ENCODE data around the gene ZNF138. TPM values are rescaled to one million over a fixed set of nuclear protein-coding genes. Genes with fewer than 3 reads are reported as not detected.

Gene ZNF138
- total RNA-seq, 1 donor from 2014 or later: 26.5 TPM

DNA sequence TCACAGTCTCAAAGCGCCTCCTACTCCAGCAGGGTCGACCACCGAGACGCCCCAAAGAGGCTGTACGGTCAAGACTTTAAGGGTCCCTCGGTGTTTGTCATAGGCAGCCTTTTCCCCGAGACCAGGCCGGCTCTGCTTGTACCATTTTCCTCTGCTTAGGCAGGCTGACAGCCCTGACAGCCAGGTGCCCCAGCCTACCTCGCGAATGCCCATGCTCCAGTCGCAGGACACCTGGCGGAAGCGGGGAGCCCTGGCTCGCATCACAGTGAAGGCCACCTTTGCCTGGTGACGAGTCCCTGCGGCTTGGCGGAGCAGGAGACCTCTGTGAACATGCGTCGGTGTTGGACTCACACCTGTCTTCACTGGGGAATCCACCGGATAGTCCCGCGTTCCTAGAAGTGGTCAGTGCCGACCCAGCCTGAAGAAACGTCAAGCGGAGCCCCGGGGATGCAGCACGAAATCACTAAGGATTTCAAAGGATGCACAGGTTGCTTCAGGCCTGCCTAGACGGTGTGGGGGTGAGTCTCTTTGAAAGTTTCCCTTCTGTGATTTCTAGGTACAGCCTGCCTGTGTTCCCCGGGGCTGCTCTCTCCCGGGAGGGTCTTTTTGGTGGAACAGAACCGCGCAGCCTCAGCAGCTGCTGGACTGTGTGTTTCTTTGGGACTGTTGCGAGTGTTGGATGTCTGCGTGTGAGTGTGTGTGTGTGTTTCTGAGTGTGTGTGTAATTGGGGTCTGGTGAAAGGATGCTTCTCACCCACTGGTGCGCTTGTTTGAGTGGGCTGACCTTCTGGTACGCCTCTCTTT lies 78.3 kb downstream of the ZNF138 start:
- H3K27me3 ChIP-seq: no peaks in the 10 kb centered on the region
- peaks cover 6% of the 10 kb centered on the region for H3K4me1 ChIP-seq
- TF ChIP-seq POLR2AphosphoS5 (IDR thresholded peaks at IDR 0.05; ENCODE audit: insufficient read depth in 1 of 2, low read depth in 1 of 2): no peak
- TF ChIP-seq CTCF (IDR thresholded peaks at IDR 0.05): no peak
- no peak for TF ChIP-seq POLR2A (IDR thresholded peaks at IDR 0.05)
- peak; percentile 60 to 81 for DNase-seq (ENCODE audit: extremely low spot score in 2 of 2)
- H3K4me3 ChIP-seq: no peak overlapping the region
- H3K27ac ChIP-seq: no peak overlapping the region
- H3K36me3 ChIP-seq: no peaks in the 10 kb centered on the region
- H3K9me3 ChIP-seq: no peaks in the 10 kb centered on the region
- intact Hi-C loops (cut with DNase I): no loop called here

- intact Hi-C loops (cut with DNase I): no loop called here
- H3K9me3 ChIP-seq: no peaks in the 10 kb centered on the region
- H3K27ac ChIP-seq: no peak overlapping the region
- H3K36me3 ChIP-seq: no peaks in the 10 kb centered on the region
- H3K27me3 ChIP-seq: no peaks in the 10 kb centered on the region
- no peak for TF ChIP-seq CTCF (IDR thresholded peaks at IDR 0.05)
- no peak for TF ChIP-seq POLR2AphosphoS5 (IDR thresholded peaks at IDR 0.05; ENCODE audit: insufficient read depth in 1 of 2, low read depth in 1 of 2)
- TF ChIP-seq POLR2A (IDR thresholded peaks at IDR 0.05): no peak
- no peak for DNase-seq (ENCODE audit: extremely low spot score in 2 of 2)
- H3K4me3 ChIP-seq: no peak overlapping the region
- peaks cover 6% of the 10 kb centered on the region for H3K4me1 ChIP-seq
These were observed 78.9 kb downstream of the ZNF138 start for GRCh38 chr7:64873155-64873500.

DNA sequence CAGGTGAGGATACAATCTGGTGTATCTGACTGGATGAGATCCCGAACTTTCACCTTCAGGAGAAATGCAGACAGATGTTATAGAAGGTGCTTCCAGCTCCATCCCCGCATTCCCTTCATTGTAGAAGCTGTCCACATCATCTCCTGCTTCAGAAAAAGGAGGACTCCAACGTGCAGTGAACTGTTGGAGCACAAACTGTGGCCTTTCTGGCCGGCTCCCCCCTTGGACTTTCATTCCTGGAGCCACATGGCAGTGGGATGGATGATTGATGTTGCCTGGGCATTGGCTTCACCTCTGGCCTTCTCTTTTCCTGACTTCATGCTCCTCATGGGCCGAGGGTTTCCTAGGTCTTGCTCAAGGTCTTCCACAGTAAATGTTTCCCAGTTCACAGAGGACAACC lies 79.3 kb downstream of the ZNF138 start:
- H3K36me3 ChIP-seq: no peaks in the 10 kb centered on the region
- peaks cover 6% of the 10 kb centered on the region for H3K4me1 ChIP-seq
- TF ChIP-seq CTCF (IDR thresholded peaks at IDR 0.05): no peak
- no peak for TF ChIP-seq POLR2A (IDR thresholded peaks at IDR 0.05)
- no peak for TF ChIP-seq POLR2AphosphoS5 (IDR thresholded peaks at IDR 0.05; ENCODE audit: insufficient read depth in 1 of 2, low read depth in 1 of 2)
- H3K27me3 ChIP-seq: no peaks in the 10 kb centered on the region
- H3K27ac ChIP-seq: no peak overlapping the region
- intact Hi-C loops (cut with DNase I): no loop called here
- DNase-seq (ENCODE audit: extremely low spot score in 2 of 2): no peak
- H3K4me3 ChIP-seq: no peak overlapping the region
- H3K9me3 ChIP-seq: no peaks in the 10 kb centered on the region

DNA sequence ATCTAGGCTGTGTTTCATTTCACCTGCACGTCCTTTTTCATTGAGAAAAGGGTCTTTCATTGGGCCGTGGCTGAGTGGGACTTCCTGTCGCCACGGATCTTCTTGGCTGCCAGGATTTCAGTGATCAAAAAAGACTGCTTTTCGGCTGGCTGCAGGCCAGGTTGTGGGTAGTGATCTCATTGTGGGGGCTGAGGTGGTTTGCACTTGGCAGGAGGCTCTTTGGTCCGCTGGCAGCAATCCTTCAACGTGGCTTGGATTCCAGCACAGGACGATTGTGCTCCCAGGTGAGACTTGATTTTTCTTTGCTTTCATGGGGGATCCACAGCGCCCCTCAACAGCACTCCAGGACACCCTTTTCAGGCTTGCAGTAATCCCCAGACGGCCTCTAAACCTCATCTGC lies 79.9 kb downstream of the ZNF138 start:
- Histone ChIP-seq H3K4me1 (peaks cover 6% of the 10 kb centered on the region), H3K27ac (no peak overlapping the region), H3K36me3 (no peaks in the 10 kb centered on the region), H3K9me3 (no peaks in the 10 kb centered on the region), H3K27me3 (no peaks in the 10 kb centered on the region), H3K4me3 (no peak overlapping the region)
- intact Hi-C loops (cut with DNase I): no loop called here
- DNase-seq (ENCODE audit: extremely low spot score in 2 of 2): no peak
- no peak for TF ChIP-seq CTCF (IDR thresholded peaks at IDR 0.05)
- no peak for TF ChIP-seq POLR2A (IDR thresholded peaks at IDR 0.05)
- TF ChIP-seq POLR2AphosphoS5 (IDR thresholded peaks at IDR 0.05; ENCODE audit: insufficient read depth in 1 of 2, low read depth in 1 of 2): no peak

DNA sequence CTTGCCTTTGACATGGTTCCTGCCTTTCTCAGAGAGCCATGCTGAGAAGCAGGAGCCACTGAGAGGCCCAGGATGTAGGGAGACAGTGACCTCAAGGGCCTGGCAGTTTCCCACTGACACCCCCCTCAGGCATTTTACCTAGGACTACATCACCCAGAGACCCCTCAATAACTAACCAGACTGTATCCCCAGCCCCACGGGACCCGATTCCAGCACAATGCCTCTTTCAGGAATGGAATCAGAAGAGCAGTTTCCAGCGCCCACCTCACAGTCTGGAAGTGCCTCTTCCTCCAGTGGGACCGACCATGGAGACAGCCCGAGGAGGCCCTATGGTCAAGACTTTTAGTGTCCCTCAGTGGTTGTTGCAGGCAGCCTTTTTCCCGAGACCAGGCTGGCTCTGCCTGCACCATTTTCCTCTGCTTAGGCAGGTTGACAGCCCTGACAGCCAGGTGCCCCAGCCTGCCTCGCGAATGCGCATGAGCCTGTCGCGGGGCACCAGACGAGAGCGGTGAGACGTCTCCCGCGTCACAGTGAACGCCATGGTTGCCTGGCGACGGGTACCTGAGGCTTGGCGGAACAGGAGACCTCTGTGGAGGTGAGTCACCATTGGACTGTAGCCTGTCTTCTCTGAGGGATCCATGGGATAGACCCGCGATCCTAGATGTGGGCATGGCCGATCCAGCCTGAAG lies 80.5 kb downstream of the ZNF138 start:
- Histone ChIP-seq H3K36me3 (no peaks in the 10 kb centered on the region), H3K4me1 (peaks cover 6% of the 10 kb centered on the region), H3K27me3 (no peaks in the 10 kb centered on the region), H3K4me3 (no peak overlapping the region), H3K27ac (no peak overlapping the region), H3K9me3 (no peaks in the 10 kb centered on the region)
- intact Hi-C loops (cut with DNase I): no loop called here
- no peak for TF ChIP-seq POLR2AphosphoS5 (IDR thresholded peaks at IDR 0.05; ENCODE audit: insufficient read depth in 1 of 2, low read depth in 1 of 2)
- no peak for TF ChIP-seq POLR2A (IDR thresholded peaks at IDR 0.05)
- no peak for TF ChIP-seq CTCF (IDR thresholded peaks at IDR 0.05)
- DNase-seq (ENCODE audit: extremely low spot score in 2 of 2): peak in 1 of 2 donors; percentile 81
